GM19351 (cell line): Measurements from ENCODE around the gene CYTH3.
"Not testable (repeated sequence)": the region's sequence is repeated elsewhere in the genome, so short reads cannot be mapped to it uniquely, and the experiment has no call there.

Experiments used
- ATAC-seq: cut with Tn5 transposase; IDR thresholded peaks from one replicate; pipeline ENCODE4 v1.9.1; 2021; ENCODE audit warnings: mild to moderate bottlenecking, moderate library complexity; ENCODE audit not compliant: unreplicated experiment

CYTH3 gene

DNA sequence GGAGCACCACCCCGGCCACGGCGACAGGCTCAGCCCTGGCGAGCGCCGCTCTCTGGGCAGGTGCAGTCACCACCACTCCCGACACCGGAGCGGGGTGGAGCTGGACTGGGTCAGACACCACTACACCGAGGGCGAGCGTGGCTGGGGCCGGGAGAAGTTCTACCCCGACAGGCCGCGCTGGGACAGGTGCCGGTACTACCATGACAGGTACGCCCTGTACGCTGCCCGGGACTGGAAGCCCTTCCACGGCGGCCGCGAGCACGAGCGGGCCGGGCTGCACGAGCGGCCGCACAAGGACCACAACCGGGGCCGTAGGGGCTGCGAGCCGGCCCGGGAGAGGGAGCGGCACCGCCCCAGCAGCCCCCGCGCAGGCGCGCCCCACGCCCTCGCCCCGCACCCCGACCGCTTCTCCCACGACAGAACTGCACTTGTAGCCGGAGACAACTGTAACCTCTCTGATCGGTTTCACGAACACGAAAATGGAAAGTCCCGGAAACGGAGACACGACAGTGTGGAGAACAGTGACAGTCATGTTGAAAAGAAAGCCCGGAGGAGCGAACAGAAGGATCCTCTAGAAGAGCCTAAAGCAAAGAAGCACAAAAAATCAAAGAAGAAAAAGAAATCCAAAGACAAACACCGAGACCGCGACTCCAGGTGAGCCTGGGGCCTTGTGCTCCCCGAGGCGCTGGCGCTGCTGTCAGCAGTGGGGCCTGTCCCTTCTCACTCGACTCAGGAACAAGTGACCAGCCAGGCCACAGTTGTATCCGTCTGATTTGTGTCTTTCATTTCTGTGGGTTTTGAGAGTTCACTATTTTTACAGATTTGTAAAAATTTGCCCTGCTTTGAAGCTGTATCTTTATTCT is 117.7 kb downstream of the CYTH3 start:
- no peak for ATAC-seq

GRCh38 chr7:6153646-6154541 is 118.5 kb downstream of the CYTH3 start:
- ATAC-seq, result no peak

DNA sequence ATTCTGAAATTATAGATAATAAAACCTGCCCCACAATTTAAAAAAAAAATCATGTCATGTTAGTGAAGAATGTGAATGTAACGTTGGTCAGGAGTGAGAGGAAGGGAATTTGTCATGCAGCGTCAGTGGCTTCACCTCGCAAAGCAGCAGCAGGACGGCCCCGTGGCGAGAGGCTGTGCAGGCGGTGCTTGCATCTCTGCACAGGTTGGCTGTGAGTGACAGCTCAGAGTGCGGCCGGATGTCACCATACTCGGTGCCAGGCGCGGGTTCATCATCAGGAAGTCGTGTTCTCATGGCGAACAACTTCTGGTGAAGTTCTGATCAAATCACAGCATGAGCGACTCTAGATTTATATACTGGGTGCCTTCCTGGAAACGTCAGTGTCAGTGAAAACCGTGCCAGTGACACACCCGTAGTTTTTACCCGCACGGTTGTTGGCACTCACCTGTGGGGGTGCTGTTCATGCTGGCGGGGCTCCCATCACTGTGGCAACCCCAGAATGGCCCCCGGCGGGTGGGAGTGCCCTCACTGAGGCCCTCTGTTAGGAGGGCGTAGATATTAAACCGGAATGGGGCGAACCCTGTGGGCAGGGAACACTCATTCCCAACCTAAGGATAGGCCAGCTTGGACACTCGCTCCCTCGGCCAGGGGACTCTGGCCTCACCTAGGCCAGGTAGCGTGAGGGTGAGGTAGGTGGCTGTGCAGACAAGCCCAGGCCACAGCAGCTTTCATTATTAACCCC is 120.3 kb downstream of the CYTH3 start:
- ATAC-seq, result no peak

- ATAC-seq, result not testable (repeated sequence)
These were observed 120.9 kb downstream of the CYTH3 start for GRCh38 chr7:6151527-6151926.

DNA sequence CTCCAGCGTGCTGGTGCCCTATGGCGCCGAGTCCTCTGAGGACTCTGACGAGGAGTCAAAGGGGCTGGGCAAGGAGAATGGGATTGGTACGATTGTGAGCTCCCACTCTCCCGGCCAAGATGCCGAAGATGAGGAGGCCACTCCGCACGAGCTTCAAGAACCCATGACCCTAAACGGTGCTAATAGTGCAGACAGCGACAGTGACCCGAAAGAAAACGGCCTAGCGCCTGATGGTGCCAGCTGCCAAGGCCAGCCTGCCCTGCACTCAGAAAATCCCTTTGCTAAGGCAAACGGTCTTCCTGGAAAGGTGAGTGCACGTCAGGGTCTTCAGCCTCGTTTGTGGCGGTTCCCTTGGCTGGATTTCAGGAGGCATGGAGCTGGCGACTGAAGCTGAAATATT is 122.4 kb downstream of the CYTH3 start:
- ATAC-seq, result no peak

- no peak for ATAC-seq
These were observed 123.6 kb downstream of the CYTH3 start for GRCh38 chr7:6148724-6149360.

GRCh38 chr7:6147627-6148026 is 124.8 kb downstream of the CYTH3 start:
- no peak for ATAC-seq

GRCh38 chr7:6146666-6147065 is 125.8 kb downstream of the CYTH3 start:
- ATAC-seq, result no peak

DNA sequence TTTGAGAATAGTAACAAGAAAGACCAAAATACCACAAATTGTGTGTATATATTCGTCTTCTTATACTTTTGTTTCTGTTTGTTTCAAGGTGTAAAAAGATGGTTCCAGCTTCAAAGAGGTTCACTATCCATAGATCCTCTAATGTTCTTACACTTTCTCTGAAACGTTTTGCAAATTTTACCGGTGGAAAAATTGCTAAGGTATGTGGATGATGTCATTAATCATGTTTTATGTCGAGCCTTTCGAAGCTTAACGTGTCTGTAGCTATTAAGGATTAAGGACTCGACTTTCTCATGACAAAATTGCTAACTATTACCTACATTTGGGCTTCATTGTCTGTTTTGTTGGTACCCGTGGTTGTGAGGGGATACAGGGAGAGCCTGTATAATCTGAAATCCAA is 128.4 kb downstream of the CYTH3 start:
- ATAC-seq, result no peak

- no peak for ATAC-seq
These were observed 129.5 kb downstream of the CYTH3 start for GRCh38 chr7:6142871-6143380.

DNA sequence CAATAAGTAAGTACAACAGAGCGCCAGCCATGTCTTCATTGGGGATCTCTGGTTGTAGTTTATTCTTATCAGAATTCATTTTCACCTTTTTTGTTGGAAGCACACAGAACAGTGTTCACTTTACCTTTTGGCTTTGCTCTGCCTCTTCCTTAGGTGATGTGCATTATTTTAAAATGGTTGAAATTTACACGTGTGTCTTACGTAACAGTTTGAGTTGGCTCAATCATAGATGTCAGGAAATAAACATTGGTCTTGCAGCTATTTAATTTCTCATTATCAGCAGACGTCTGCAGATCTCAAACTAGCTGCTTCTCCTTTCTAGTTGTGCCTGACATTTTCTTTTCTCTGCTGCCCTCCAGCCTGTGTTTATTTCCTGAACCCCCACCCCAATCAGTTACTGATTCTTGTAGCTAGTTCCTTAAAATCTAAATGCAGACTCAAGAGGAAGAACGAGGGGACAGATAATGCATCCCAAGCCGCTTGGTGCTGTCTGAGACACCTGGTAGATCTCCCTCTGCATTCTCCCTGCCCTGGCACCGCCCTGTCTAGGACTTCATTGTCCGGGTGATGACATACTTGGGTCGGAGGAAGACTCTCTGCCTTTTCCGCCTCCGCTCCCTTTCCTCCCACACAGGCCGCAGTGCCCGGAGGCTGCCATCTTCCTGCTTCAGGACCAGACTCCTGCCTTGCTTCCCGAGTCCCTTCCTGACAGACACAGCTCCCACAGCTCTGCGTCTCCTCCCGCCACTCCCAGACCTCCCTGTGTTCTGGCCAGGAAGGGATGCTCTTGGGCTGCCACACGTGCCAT is 133.0 kb downstream of the CYTH3 start:
- ATAC-seq, result no peak

GRCh38 chr7:6136475-6136874 is 135.9 kb downstream of the CYTH3 start:
- ATAC-seq, result no peak

- ATAC-seq, result no peak
These were observed 139.2 kb downstream of the CYTH3 start for GRCh38 chr7:6133249-6133648.

DNA sequence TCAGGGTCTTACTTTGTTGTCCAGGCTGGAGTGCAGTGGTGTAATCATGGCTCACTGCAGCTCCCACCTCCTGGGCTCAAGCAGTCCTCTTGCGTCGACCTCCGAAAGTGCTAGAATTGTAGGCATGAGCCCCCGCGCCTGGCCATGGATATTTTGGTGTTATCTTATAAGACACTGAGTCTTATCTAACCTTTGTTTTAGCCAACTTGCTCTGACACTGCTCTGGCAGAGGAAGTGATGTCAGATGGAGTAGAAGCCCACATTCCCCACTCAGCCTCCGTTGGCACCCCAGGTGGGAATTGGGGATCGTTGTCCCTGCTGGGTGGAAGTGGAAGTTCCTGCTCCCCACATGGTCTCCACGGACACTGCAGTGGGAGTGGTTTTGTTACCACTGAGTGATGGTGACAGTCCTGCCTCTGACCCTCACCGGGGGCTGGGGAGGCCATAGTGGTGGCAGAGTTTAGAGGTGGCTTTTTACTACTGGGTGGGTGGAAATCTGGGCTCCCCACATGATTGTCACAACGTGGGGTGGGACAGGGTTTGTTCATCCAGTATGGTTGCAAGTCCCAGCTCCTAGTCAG is 142.3 kb downstream of the CYTH3 start:
- ATAC-seq, result no peak

DNA sequence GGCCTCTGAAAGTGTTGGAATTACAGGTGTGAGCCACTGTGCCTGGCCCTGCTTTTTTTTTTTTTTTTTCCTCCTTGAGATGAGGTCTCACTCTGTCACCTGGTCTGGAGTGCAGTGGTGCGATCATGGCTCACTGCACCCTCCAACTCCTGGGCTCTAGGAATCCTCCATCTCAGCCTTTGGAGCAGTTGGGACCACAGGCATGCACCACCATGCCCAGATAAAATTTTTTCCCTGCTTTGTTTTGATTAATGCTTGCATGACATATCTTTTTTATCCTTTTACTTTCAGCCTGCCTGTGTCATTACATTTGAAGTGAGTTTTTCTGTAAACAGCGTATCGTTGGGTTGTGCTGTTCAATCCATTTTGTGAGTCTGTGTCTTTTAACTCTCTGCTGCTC is 144.2 kb downstream of the CYTH3 start:
- ATAC-seq, result no peak

DNA sequence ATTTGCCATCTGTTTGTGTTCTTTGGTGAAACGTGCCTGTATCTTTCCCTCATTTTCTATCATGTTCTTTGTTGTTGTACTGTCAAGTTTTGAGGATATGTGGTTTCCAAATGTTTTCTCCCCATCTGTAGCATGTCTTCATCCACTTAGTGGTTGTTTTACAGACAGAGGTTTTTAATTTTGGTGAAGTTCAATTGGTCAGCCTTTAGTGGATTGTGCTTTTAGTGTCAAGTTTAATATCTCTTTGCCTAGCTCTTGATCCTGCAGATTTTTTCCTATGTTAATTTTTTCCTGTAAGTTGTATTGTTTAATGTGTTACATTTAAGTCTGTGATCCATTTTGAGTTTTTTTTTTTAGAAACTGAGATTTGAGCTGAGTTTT is 145.3 kb downstream of the CYTH3 start:
- ATAC-seq, result no peak

DNA sequence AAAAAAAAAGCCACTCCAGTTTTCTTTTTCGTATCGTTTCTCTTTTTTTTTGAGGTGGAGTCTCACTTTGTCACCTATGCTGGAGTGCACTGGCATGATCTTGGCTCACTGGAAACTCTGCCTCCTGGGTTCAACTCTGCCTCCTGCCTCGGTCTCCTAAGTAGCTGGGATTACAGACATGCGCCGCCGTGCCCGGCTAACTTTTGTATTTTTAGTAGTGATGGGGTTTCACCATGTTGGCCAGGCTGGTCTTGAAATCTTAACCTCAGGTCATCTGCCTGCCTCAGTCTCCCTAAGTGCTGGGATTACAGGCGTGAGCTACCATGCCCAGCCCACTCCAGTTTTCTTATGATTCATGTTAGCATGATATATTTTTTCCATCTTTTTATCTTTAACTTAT is 148.6 kb downstream of the CYTH3 start:
- no peak for ATAC-seq

GRCh38 chr7:6121141-6121540 is 151.3 kb downstream of the CYTH3 start:
- ATAC-seq, result no peak

GRCh38 chr7:6117533-6117932 is 154.9 kb downstream of the CYTH3 start:
- no peak for ATAC-seq
